GM12878 (cell line): ENCODE measurements around the gene NR6A1. TPM values are rescaled to one million over a fixed set of nuclear protein-coding genes. Genes with fewer than 3 reads are reported as not detected.

ENCODE experiments used
- ATF7 ChIP-seq: fragments of 450-650 bp; IDR thresholded peaks from 2 replicates; pipeline ENCODE4 v1.6.1; 2016; ENCODE audit warnings: low read depth, mild to moderate bottlenecking
- BRCA1 ChIP-seq: IDR thresholded peaks from 2 replicates; pipeline ENCODE4 v1.6.1; 2011; ENCODE audit warnings: low read depth, low read length, improper control_type of control experiment
- ETV6 ChIP-seq, 2 experiments: fragments of 450-650 bp in 1 of 2; IDR thresholded peaks in 1 of 2; conservative IDR thresholded peaks in 1 of 2; 2 replicates each; pipeline ENCODE4 v1.6.1; 2014; ENCODE audit warnings: antibody characterized with exemption in 1 of 2, borderline replicate concordance in 1 of 2, low read depth in 1 of 2, mild to moderate bottlenecking in 1 of 2, moderate library complexity in 1 of 2
- FOXM1 ChIP-seq: IDR thresholded peaks from 2 replicates; pipeline ENCODE4 v1.6.1; 2012; ENCODE audit warnings: low read depth, mild to moderate bottlenecking, inconsistent platforms, low read length, moderate library complexity
- IRF5 ChIP-seq: fragments of 450-650 bp; IDR thresholded peaks from 2 replicates; pipeline ENCODE4 v1.6.1; 2017; ENCODE audit warnings: borderline replicate concordance
- JUND ChIP-seq: IDR thresholded peaks from 2 replicates; pipeline ENCODE4 v1.6.1; 2012; ENCODE audit warnings: low read depth, mild to moderate bottlenecking, low read length, improper control_type of control experiment, moderate library complexity
- LARP7 ChIP-seq: fragments of 450-650 bp; IDR thresholded peaks from 2 replicates; pipeline ENCODE4 v1.6.1; 2017; ENCODE audit warnings: mild to moderate bottlenecking
- MEF2A ChIP-seq: IDR thresholded peaks from 2 replicates; pipeline ENCODE4 v1.6.1; 2011; ENCODE audit warnings: low read depth, mild to moderate bottlenecking, low read length, moderate library complexity; ENCODE audit not compliant: insufficient read depth
- MLLT1 ChIP-seq: fragments of 450-650 bp; IDR thresholded peaks from 2 replicates; pipeline ENCODE4 v1.6.1; 2016; ENCODE audit warnings: mild to moderate bottlenecking
- NBN ChIP-seq: fragments of 450-650 bp; IDR thresholded peaks from 2 replicates; pipeline ENCODE4 v1.6.1; 2016
- RELA ChIP-seq: fragments of 450-650 bp; IDR thresholded peaks from 2 replicates; pipeline ENCODE4 v1.8.0; 2014; ENCODE audit warnings: borderline replicate concordance; ENCODE audit not compliant: partially characterized antibody
- REST ChIP-seq: IDR thresholded peaks from 2 replicates; pipeline ENCODE4 v1.6.1; 2012; ENCODE audit warnings: mild to moderate bottlenecking, low read depth, low read length
- SIX5 ChIP-seq: IDR thresholded peaks from 2 replicates; pipeline ENCODE4 v1.6.1; 2011; ENCODE audit warnings: mild to moderate bottlenecking, low read depth, low read length, moderate library complexity; ENCODE audit not compliant: severe bottlenecking
- SP1 ChIP-seq: IDR thresholded peaks from one replicate; pipeline ENCODE4 v1.6.1; 2011; ENCODE audit warnings: low read depth, low read length
- TCF7 ChIP-seq: IDR thresholded peaks from 2 replicates; pipeline ENCODE4 v1.6.1; 2014; ENCODE audit warnings: antibody characterized with exemption, borderline replicate concordance
- USF1 ChIP-seq: IDR thresholded peaks from 2 replicates; pipeline ENCODE4 v1.6.1; 2011; ENCODE audit warnings: borderline replicate concordance, low read depth, mild to moderate bottlenecking, moderate library complexity, mixed read lengths, low read length; ENCODE audit not compliant: insufficient read depth; ENCODE audit errors: extremely low read length
- ZBTB40 ChIP-seq: fragments of 450-650 bp; IDR thresholded peaks from 2 replicates; pipeline ENCODE4 v1.6.1; 2016; ENCODE audit warnings: mild to moderate bottlenecking, moderate library complexity, borderline replicate concordance
- polyA plus RNA-seq, 11 experiments: library from polyadenylated mRNA; depleted of rRNA in 4 of 11; unstranded in 6 of 11; stranded (reverse) in 5 of 11; fragments of >200 nt; fragmentation: Nextera tagmentation in 4 of 11; fragmentation: Illumina TruSeq in 1 of 11; extraction: Ambion mirVana in 4 of 11; extraction: Trizol in 1 of 11; gene quantifications; 1 replicate in 1 of 11; 2 replicates in 10 of 11; pipeline versions ENCODE4 v1.2.1 to v1.2.3, GENCODE V29; 2011 to 2016; ENCODE audit warnings: inconsistent platforms in 2 of 11, missing spikeins in 2 of 11, low read depth in 1 of 11
- total RNA-seq, 4 experiments: library from RNA; depleted of rRNA in 3 of 4; stranded (reverse); fragments of >200 nt in 3 of 4; fragmentation: Illumina TruSeq in 1 of 4; extraction: Trizol in 1 of 4; gene quantifications; 2 replicates each; pipeline versions ENCODE4 v1.2.1 to v1.2.3, GENCODE V29; 2013 to 2021

Gene NR6A1
- total and polyA plus RNA-seq, 10 of the 15 experiments (the other 5 are each of a cell fraction or from before 2014, with no cell fraction given), result 1.2 to 9.2 (median 4.6) TPM

GRCh38 chr9:124771021-124771866 is at the start of gene NR6A1 (continued):
- TF ChIP-seq USF1, result peak; percentile 84
- no peak for TF ChIP-seq FOXM1
- TF ChIP-seq MEF2A, result no peak
- peak; percentile 88 for TF ChIP-seq MLLT1
- peak; percentile 100 for TF ChIP-seq ATF7
- peak; percentile 99 for TF ChIP-seq JUND
- peak; percentile 50 for TF ChIP-seq RELA
- TF ChIP-seq LARP7, result peak; percentile 99
- peak; percentile 82 for TF ChIP-seq REST
- TF ChIP-seq NBN, result peak; percentile 96
- peak; percentile 86 for TF ChIP-seq SP1
- TF ChIP-seq ETV6 (conservative IDR thresholded peaks at IDR 0.05 in 1 of 2, IDR thresholded peaks at IDR 0.05 in 1 of 2; ENCODE audit: borderline replicate concordance in 1 of 2, low read depth in 1 of 2), result no peak; a peak in 1 of 4 replicates
- no peak for TF ChIP-seq BRCA1
- TF ChIP-seq IRF5, result no peak
- no peak for TF ChIP-seq TCF7
- TF ChIP-seq ZBTB40, result peak; percentile 74; the same call in 1 of the 2 replicates
- TF ChIP-seq SIX5, result peak; percentile 89
